B cell (primary cell): Measurements from ENCODE around the gene MAP4K2. TPM values are rescaled to one million over a fixed set of nuclear protein-coding genes. Genes with fewer than 3 reads are reported as not detected.
A peak's percentile ranks its signal among the peaks of the same experiment; 100 is the strongest.

Experiments
- ATAC-seq: fragments of 200-7000 bp; cut with Tn5 transposase; one replicate; pipeline ENCODE4 v1.10.0; 2021; ENCODE audit warnings: low read depth, mild to moderate bottlenecking, moderate number of reproducible peaks, moderate library complexity
- CTCF ChIA-PET: fragments of 350-600 bp; sonication (Branson Sonifier 250); formaldehyde crosslinking; loops from one replicate; lab custom pipeline; 2021; ENCODE audit warnings: antibody characterized with exemption, inconsistent platforms; lab: Charles Lee
- POLR2A ChIA-PET: fragments of 350-600 bp; sonication (Branson Sonifier 250); formaldehyde crosslinking; loops from one replicate; lab custom pipeline; 2021; ENCODE audit warnings: antibody characterized with exemption; lab: Charles Lee
- DNase-seq: peaks from one replicate; pipeline ENCODE4 v3.0.0; 2013
- H2AFZ ChIP-seq: 2 replicates; pipeline ENCODE4 v1.6.1; 2012; ENCODE audit warnings: mild to moderate bottlenecking, low read depth, low read length; ENCODE audit not compliant: insufficient read depth, poor library complexity, severe bottlenecking
- H3K27ac ChIP-seq, 2 donors: 1 replicate in 1 of 2; 2 replicates in 1 of 2; pipeline ENCODE4 v1.5.1; 2012 to 2013; ENCODE audit warnings: low read length in 2 of 2, mild to moderate bottlenecking in 2 of 2, moderate library complexity in 1 of 2
- H3K27me3 ChIP-seq, 4 experiments: fragments of 200-600 bp in 1 of 4; sonication (generic) in 1 of 4; replicated peaks in 1 of 4; 1 replicate in 2 of 4; 2 replicates in 2 of 4; pipeline versions ENCODE4 v1.6.1 to v1.7.0; 2013 to 2016; ENCODE audit warnings: low read length in 3 of 4, mild to moderate bottlenecking in 2 of 4, mixed read lengths in 1 of 4, moderate library complexity in 1 of 4; ENCODE audit not compliant: insufficient read depth in 4 of 4, control insufficient read depth in 3 of 4; ENCODE audit errors: control extremely low read depth in 1 of 4
- H3K36me3 ChIP-seq, 2 experiments: replicated peaks in 1 of 2; 1 replicate in 1 of 2; 2 replicates in 1 of 2; pipeline versions ENCODE4 v1.6.1 to v1.7.1; 2013; ENCODE audit warnings: low read length in 1 of 2; ENCODE audit not compliant: insufficient read depth in 2 of 2, control insufficient read depth in 1 of 2; ENCODE audit errors: control extremely low read depth in 1 of 2, extremely low read depth in 1 of 2
- H3K4me1 ChIP-seq, 2 donors: fragments of 200-600 bp in 1 of 2; sonication (generic) in 1 of 2; 1 replicate in 1 of 2; 2 replicates in 1 of 2; pipeline versions ENCODE4 v1.5.1 to v1.6.1; 2013 to 2017; ENCODE audit warnings: low read length in 2 of 2; ENCODE audit not compliant: control insufficient read depth in 2 of 2, insufficient read depth in 2 of 2
- H3K4me2 ChIP-seq: replicated peaks from 2 replicates; pipeline ENCODE3; 2012; ENCODE audit warnings: mild to moderate bottlenecking, low read depth, low read length; ENCODE audit not compliant: poor library complexity, severe bottlenecking
- H3K4me3 ChIP-seq, 5 experiments: fragments of 200-600 bp in 1 of 5; sonication (generic) in 1 of 5; 1 replicate in 3 of 5; 2 replicates in 2 of 5; pipeline versions ENCODE4 v1.5.1 to v1.7.0; 2011 to 2016; ENCODE audit warnings: low read length in 4 of 5, mild to moderate bottlenecking in 4 of 5, low read depth in 2 of 5, control low read depth in 1 of 5, moderate library complexity in 1 of 5; ENCODE audit not compliant: insufficient read depth in 1 of 5; ENCODE audit errors: control extremely low read depth in 1 of 5, extremely low read depth in 1 of 5
- H3K79me2 ChIP-seq: fragments of 200-600 bp; sonication (generic); one replicate; pipeline ENCODE4 v1.6.0; 2016; ENCODE audit warnings: low read length; ENCODE audit not compliant: control insufficient read depth, insufficient read depth
- H3K9ac ChIP-seq: fragments of 200-600 bp; sonication (generic); 2 replicates; pipeline ENCODE4 v1.6.1; 2017; ENCODE audit warnings: mild to moderate bottlenecking, low read length, moderate library complexity
- H3K9me3 ChIP-seq, 3 donors: one replicate each; pipeline versions ENCODE4 v1.6.1 to v1.7.1; 2013; ENCODE audit warnings: low read length in 2 of 3; ENCODE audit not compliant: control insufficient read depth in 2 of 3, insufficient read depth in 1 of 3; ENCODE audit errors: control extremely low read depth in 1 of 3
- H4K20me1 ChIP-seq: 2 replicates; pipeline ENCODE4 v1.6.0; 2012; ENCODE audit warnings: mild to moderate bottlenecking, low read length; ENCODE audit not compliant: insufficient read depth, control insufficient read depth, poor library complexity, severe bottlenecking
- H3K27ac Mint-ChIP-seq: one replicate; pipeline ENCODE4 v1.8.0; 2021; ENCODE audit warnings: mixed read lengths
- H3K27me3 Mint-ChIP-seq: one replicate; pipeline ENCODE4 v1.8.0; 2021; ENCODE audit warnings: mixed read lengths
- H3K4me1 Mint-ChIP-seq: one replicate; pipeline ENCODE4 v1.8.0; 2021; ENCODE audit warnings: mixed read lengths
- H3K4me3 Mint-ChIP-seq: one replicate; pipeline ENCODE4 v1.8.0; 2021; ENCODE audit warnings: mixed read lengths
- H3K9me3 Mint-ChIP-seq: one replicate; pipeline ENCODE4 v1.8.0; 2022; ENCODE audit warnings: mixed read lengths; ENCODE audit not compliant: insufficient read depth
- CTCF ChIP-seq: fragments of 200-600 bp; IDR thresholded peaks from one replicate; pipeline ENCODE4 v1.8.0; 2022; ENCODE audit warnings: antibody characterized with exemption, mild to moderate bottlenecking
- EZH2 ChIP-seq: IDR thresholded peaks from 2 replicates; pipeline ENCODE4 v1.6.1; 2012; ENCODE audit warnings: borderline replicate concordance, low read depth, mild to moderate bottlenecking, moderate library complexity, low read length; ENCODE audit not compliant: insufficient read depth, poor library complexity, severe bottlenecking
- whole genome bisulfite sequencing: methylation state at CpG from one replicate; pipeline ENCODE4 v1.1.5; 2013; ENCODE audit warnings: missing lambda C conversion rate; ENCODE audit not compliant: insufficient coverage; 5-methylcytosine and 5-hydroxymethylcytosine counted together
- intact Hi-C: fragments of 100-400 bp; cut with micrococcal nuclease; formaldehyde crosslinking; loops from one replicate; pipeline ENCODE4 v1.10.0; 2022
- polyA plus RNA-seq: library from polyadenylated mRNA; depleted of rRNA; stranded (reverse); fragments of >200 nt; gene quantifications from 2 replicates; pipeline ENCODE4 v1.2.3, GENCODE V29; 2012
- total RNA-seq, 2 donors: library from RNA; stranded (reverse); fragments of 120-200 nt in 1 of 2; gene quantifications; 1 replicate in 1 of 2; 2 replicates in 1 of 2; pipeline versions ENCODE4 v1.2.3 to v1.2.4, GENCODE V29; 2013 to 2022

Gene MAP4K2
- total and polyA plus RNA-seq, 2 donors (not counting 1 experiment from before 2014, with no cell fraction given) = 118 to 163 TPM

DNA sequence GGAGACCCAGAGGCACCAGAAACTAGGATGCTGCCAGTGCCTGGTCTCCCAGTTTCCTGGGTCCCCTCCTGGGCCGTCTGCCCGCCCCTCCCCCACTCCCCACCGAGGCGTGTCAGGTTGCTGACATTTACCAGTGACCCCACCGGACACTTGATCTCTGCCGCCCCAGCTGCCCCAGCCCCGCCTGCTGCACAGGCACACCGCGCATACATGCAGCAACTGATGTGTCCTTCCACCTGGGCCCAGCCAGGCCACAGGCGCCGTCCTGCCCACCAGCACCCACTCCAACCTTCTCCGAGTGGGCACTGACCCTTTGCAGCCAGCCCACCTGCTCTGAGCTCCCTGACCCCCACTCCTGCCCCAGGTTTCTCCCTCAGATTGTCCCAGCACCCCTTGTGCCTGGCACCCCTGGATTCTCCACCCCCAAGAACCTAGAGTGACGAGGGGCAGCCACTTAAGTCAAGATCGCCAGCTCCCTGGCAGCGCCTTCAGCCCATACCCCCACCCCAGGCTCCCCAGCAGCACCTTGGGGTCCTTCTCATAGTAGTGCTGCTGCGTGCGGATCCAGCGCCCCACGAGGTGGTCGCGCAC is 43.8 kb downstream of the MAP4K2 start:
- CTCF ChIA-PET = interaction anchor here (0.6 kb wide), 1 partner anchor 20 kb away, joined by 3 read pairs; no protein-coding TSS in a partner anchor
- Histone ChIP-seq H3K9ac (no peak overlapping the region), H3K4me2 (no peak overlapping the region), H3K27ac (peak overlapping the region in 1 of 2 donors; percentile 34), H3K4me3 (no peak overlapping the region), H4K20me1 (peaks cover 9% of the 10 kb centered on the region), H3K9me3 (no peaks in the 10 kb centered on the region), H3K4me1 (peaks cover 46 to 61% of the 10 kb centered on the region in 2 donors), H3K79me2 (peaks cover 69% of the 10 kb centered on the region), H3K27me3 (no peaks in the 10 kb centered on the region), H3K36me3 (peaks cover 0 to 34% of the 10 kb centered on the region in 2 experiments), H2AFZ (no peak overlapping the region)
- Mint-ChIP-seq H3K27ac (peak overlapping the region; percentile 91), H3K9me3 (no peaks in the 10 kb centered on the region), H3K4me3 (no peak overlapping the region), H3K27me3 (no peaks in the 10 kb centered on the region), H3K4me1 (peaks cover 53% of the 10 kb centered on the region)
- intact Hi-C loops = no loop called here
- 91% methylated on average over 18 of the region's 21 CpGs for whole genome bisulfite sequencing
- TF ChIP-seq CTCF (no peak), EZH2 (no peak)
- ATAC-seq (no peak), DNase-seq (no peak)
- POLR2A ChIA-PET = interaction anchor here (0.9 to 8.8 kb wide), 2 partner anchors 13 to 19 kb away, joined by 3 to 175 read pairs; partner anchors contain the start of genes RASGRP2 and SF1
